GM12873 (cell line): ENCODE data around the gene FGFRL1.

ENCODE experiments used
- CTCF ChIP-seq: IDR thresholded peaks from 2 replicates; pipeline ENCODE4 v1.5.1; 2012; ENCODE audit warnings: low read depth, mild to moderate bottlenecking, moderate library complexity, low read length, control low read depth; ENCODE audit not compliant: insufficient read depth; ENCODE audit errors: missing control alignments

Gene FGFRL1

GRCh38 chr4:1012034-1012739 lies 761 bp downstream of the FGFRL1 start:
- TF ChIP-seq CTCF = no peak

GRCh38 chr4:1013225-1014073 lies 2.0 kb downstream of the FGFRL1 start:
- no peak for TF ChIP-seq CTCF

GRCh38 chr4:1014291-1015167 lies 3.1 kb downstream of the FGFRL1 start:
- TF ChIP-seq CTCF = no peak

- no peak for TF ChIP-seq CTCF
Measured at GRCh38 chr4:1015179-1015578, 3.8 kb downstream of the FGFRL1 start.

- no peak for TF ChIP-seq CTCF
Measured at GRCh38 chr4:1015746-1016145, 4.3 kb downstream of the FGFRL1 start.

GRCh38 chr4:1017211-1017610 lies 5.8 kb downstream of the FGFRL1 start:
- TF ChIP-seq CTCF = no peak

- no peak for TF ChIP-seq CTCF
Measured at GRCh38 chr4:1017706-1018105, 6.3 kb downstream of the FGFRL1 start.
